Measurements from ENCODE around the gene ABCA2.
A peak's percentile ranks its signal among the peaks of the same experiment; 100 is the strongest.
"Not testable (repeated sequence)": the region's sequence is repeated elsewhere in the genome, so short reads cannot be mapped to it uniquely, and the experiment has no call there.

The ABCA2 gene

GRCh38 chr9:137064027-137064879, 36.2 kb upstream of the ABCA2 start:
- peak; percentile 79 for DNase-seq (ENCODE audit: low spot score)

GRCh38 chr9:137063311-137064026, 35.4 kb upstream of the ABCA2 start:
- DNase-seq (ENCODE audit: low spot score), result no peak

- not testable (repeated sequence) for DNase-seq (ENCODE audit: low spot score)
These were observed 34.8 kb upstream of the ABCA2 start for GRCh38 chr9:137062798-137063197.

GRCh38 chr9:137062384-137062783, 34.3 kb upstream of the ABCA2 start:
- DNase-seq (ENCODE audit: low spot score), result no peak

GRCh38 chr9:137058521-137059234, 30.6 kb upstream of the ABCA2 start:
- DNase-seq (ENCODE audit: low spot score), result no peak

- DNase-seq (ENCODE audit: low spot score), result no peak
These were observed 29.5 kb upstream of the ABCA2 start for GRCh38 chr9:137057545-137057944.

GRCh38 chr9:137056739-137057415, 28.8 kb upstream of the ABCA2 start:
- DNase-seq (ENCODE audit: low spot score), result no peak

GRCh38 chr9:137055385-137056364, 27.6 kb upstream of the ABCA2 start:
- DNase-seq (ENCODE audit: low spot score), result peak; percentile 69

GRCh38 chr9:137054932-137055384, 26.9 kb upstream of the ABCA2 start:
- DNase-seq (ENCODE audit: low spot score), result no peak

- DNase-seq (ENCODE audit: low spot score), result no peak
These were observed 26.2 kb upstream of the ABCA2 start, which contains the start of gene ENTPD2 for GRCh38 chr9:137053944-137054931. ENTPD2 (minus strand) TSS chr9:137054061; CDS start chr9:137053997, 64 bp downstream.

- no peak for DNase-seq (ENCODE audit: low spot score)
These were observed 25.2 kb upstream of the ABCA2 start for GRCh38 chr9:137052998-137053943.

- no peak for DNase-seq (ENCODE audit: low spot score)
These were observed 24.3 kb upstream of the ABCA2 start for GRCh38 chr9:137052293-137052692.

- DNase-seq (ENCODE audit: low spot score), result no peak
These were observed 23.2 kb upstream of the ABCA2 start for GRCh38 chr9:137051145-137051724.

- no peak for DNase-seq (ENCODE audit: low spot score)
These were observed 22.5 kb upstream of the ABCA2 start for GRCh38 chr9:137050570-137050969.

GRCh38 chr9:137049544-137050449, 21.8 kb upstream of the ABCA2 start:
- peak; percentile 70 for DNase-seq (ENCODE audit: low spot score)

GRCh38 chr9:137048655-137049543, 20.9 kb upstream of the ABCA2 start:
- DNase-seq (ENCODE audit: low spot score), result no peak
